Fibroblast of peridontal ligament (primary cell): Measurements from ENCODE around the gene APIP.
"Not testable (repeated sequence)": the region's sequence is repeated elsewhere in the genome, so short reads cannot be mapped to it uniquely, and the experiment has no call there.

Experiments
- DNase-seq: peaks from one replicate; pipeline ENCODE4 v3.0.0-alpha.2; 2010; ENCODE audit errors: extremely low read depth

The APIP gene

GRCh38 chr11:34926101-34926830 is 10.1 kb upstream of the APIP start:
- DNase-seq, result peak; percentile 81

DNA sequence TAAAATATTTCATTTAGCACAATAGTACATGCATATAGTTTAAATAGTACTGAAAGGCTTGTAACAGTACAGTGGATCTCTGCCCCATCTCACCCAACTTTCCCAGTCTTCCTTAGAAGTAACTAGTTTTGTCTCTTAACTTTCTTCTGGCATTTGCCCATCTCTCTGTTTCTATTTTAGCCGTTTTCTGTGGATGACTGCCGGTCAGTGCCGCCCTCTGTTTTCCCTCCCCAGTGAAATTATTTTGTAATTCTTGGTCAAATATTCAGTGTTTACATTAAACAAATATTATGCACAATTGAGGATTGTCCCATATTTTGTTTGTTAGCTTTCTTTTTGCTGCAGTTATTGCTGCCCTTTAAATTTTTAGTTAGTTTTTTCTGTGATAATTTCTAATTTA is 8.5 kb upstream of the APIP start:
- peak; percentile 27 for DNase-seq

DNA sequence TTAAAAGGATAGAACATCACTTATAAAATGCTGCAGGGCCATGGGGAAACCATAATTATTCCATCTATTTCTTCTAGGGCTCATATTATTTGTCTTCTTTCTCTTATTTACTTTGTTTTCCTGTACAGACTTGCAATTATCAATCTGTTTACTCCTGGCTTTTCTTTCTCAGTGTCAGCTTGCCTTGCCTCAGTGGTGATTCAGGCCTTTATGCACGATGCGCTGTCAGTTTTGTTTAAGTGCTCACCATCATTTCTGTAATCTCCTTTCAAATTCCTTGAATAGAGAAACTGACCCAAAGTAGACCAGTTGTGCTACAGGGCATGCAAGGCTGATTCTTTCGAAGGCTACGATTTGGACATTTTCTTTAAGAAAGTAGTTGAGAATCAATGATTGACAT is 5.0 kb upstream of the APIP start:
- no peak for DNase-seq

GRCh38 chr11:34916843-34917770 is 928 bp upstream of the APIP start:
- DNase-seq, result peak; percentile 63

- DNase-seq, result peak; percentile 59
Measured at GRCh38 chr11:34915136-34916014, 804 bp downstream of the APIP start.

- not testable (repeated sequence) for DNase-seq
Measured at GRCh38 chr11:34913556-34913955, 2.6 kb downstream of the APIP start.

DNA sequence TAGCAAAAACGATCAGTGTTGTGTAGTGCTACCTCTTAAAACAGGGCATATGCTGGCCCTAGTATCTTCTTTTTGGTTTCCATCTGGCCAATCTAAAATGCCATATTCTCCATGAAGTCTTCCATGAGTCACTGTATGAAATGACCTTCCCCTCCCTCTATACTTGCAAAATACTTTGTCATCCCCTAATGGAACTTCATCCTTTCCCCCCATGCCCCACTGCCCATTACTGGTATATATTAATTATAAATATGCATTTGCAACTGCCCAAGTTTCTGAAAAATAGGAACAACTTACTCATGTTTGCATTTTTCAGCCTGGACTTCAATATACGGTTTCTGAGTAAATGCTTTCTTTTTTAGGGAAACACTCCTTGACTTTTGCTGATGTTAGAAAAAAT is 4.5 kb downstream of the APIP start:
- no peak for DNase-seq

- no peak for DNase-seq
Measured at GRCh38 chr11:34910817-34911216, 5.4 kb downstream of the APIP start.

DNA sequence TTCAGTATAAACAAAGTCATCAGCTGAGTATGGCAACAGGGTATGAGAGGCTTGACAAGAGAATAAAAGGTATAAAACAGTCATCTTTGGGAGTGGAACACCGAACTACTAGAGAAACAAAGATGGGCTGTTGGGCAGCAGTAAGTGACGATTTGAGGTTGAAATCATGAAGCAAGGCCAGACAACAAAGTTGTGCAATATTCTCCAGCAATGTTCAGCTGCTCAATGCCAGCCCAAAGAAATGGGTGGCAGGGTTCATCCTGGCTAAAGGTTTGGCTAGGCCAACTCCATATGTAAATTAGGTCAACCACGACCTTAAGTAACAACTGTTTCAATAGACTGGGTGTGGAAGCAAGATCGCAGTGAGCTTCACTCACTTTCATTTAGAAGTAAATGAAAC is 6.2 kb downstream of the APIP start:
- no peak for DNase-seq

- no peak for DNase-seq
Measured at GRCh38 chr11:34909415-34909814, 6.8 kb downstream of the APIP start.

DNA sequence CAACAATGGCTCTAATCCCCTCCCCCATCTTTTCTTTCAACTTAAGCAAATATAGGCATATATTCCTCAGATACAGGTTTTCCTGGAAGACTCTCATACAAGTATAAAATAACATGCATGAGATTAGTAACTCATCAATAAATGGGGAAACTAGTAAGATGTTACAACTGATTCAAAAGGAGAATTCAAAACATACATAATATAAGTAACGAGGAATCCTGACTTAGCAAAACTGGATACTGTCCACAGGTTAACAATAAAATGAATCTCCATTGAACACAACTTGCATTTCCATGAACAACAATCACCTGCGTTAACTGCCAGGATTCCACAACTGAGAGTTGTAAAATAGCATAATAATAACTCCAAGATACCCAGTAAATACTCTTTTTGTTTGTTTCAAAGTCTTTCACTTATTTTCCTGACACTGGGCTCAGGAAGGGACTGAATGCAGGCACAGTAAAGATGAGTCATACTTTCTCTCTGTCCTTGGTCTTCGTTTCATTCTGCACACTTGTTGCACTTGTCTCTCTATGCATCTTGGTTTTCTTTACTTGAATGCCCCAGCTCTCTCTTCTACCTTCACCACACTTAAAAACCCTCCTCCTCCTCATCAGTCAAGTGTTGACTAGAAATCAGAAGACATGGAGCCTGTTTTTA is 8.1 kb downstream of the APIP start:
- no peak for DNase-seq

- no peak for DNase-seq
Measured at GRCh38 chr11:34905666-34906065, 10.5 kb downstream of the APIP start.

DNA sequence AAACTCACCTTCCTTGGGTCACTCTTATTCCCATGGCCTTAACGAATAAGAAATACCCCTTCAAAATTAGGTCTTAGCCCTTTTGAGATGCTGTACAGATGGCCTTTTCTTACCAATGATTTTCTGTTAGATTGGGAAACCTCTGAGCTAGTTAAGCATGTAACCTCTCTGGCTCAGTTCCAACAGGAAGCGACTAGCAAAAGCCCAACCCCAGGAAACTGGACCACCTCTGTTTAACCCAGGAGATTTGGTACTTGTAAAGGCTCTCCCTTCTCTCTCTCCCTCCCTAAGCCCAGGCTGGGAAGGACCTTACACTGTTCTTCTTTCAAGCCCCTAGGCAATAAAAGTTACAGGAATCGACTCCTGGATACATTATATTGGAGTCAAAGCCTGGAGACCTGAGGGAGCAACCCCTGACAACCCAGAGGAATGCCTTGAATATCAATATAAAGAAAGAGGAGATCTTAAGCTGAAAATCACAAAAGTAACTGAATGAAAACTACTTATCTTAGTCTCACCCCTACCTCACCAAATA is 11.7 kb downstream of the APIP start:
- no peak for DNase-seq

DNA sequence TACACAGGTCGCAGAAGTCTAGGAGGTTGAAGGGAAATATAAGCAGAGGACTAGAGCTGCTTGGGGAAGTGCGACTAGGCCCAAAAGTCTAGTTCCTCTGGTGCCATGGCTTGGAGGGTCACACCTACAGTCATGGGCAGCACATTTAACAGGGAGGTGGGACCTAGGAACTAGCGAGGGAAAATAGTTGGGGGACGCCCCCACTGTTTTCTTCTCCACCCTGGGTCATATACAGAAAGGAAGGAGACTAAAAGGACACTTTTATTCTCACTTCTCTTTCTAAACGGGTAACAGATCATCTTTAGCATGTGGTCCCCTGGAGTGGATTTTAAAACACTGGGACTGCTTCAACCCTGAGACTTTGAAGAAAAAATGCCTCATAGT is 16.6 kb downstream of the APIP start:
- DNase-seq, result no peak

DNA sequence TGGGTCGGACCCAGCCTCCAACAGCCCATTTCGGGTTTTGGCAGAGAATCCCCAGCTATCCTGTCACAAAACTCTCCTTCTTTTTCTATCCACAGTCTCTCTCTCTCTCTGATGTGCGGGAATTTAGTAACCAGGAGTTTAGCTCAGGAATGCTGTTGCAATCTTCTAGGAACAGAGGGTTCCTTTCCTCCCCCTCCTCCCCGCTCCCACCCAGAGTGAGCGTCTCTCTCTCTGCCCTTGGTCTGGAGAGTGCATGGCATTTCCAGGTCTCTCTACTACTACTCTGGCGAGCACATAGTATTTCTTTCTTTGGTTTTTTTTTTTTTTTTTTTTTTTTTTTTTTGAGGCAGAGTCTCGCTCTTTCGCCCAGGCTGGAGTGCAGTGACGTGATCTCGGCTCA is 17.7 kb downstream of the APIP start:
- DNase-seq, result no peak

DNA sequence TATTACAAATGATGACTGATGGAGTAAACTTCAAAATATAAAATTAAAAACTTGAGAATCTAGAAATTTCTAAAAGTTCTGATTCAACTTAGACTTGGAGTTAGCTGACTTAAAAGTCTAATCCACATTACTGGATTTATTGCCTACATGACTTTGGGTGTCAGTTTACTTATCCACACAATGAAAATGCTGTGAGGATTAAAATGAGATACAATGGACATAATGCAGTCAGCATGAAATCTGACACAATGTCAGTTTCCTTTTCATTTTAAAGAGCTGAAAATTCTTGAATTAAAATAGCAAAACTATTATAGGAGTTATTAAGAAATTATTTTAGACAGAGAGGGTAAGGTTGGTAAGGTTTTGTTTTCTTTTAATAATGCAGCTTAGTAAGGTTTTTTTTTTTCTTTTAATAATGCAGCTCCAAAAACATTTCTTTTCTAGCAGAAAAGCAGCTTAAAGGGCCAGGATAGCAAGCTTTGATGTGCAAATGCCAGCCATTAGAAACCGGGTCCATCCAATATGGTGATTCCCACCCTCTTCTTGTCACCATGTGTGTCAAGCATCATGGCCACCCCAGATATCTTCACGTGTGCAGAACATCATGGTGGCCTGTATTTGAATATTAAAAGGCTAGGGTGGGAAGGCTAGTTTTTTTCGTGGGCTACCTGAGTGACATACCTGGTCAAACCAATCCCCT is 18.9 kb downstream of the APIP start:
- no peak for DNase-seq

- not testable (repeated sequence) for DNase-seq
Measured at GRCh38 chr11:34896191-34896590, 20.0 kb downstream of the APIP start.

GRCh38 chr11:34893416-34893815 is 22.8 kb downstream of the APIP start:
- DNase-seq, result peak; percentile 36

DNA sequence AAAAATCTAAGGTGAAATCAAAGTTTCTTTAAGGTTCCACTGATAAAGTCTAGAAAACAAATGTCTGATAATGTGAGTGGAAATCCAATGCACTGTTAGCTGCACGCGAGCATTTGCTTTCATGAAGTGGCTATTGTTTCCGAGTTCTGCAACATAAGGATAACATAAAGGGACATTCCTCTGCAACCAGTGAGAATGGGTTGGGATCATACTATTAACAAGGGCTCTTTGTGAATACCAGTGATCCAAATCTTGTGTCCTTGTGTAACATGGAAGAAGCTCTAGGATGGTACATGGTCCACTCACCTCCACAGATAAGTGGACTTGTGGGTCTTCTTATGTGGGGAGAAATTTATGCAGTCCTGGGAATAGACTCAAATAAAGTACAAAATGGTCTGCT is 24.6 kb downstream of the APIP start:
- DNase-seq, result no peak

DNA sequence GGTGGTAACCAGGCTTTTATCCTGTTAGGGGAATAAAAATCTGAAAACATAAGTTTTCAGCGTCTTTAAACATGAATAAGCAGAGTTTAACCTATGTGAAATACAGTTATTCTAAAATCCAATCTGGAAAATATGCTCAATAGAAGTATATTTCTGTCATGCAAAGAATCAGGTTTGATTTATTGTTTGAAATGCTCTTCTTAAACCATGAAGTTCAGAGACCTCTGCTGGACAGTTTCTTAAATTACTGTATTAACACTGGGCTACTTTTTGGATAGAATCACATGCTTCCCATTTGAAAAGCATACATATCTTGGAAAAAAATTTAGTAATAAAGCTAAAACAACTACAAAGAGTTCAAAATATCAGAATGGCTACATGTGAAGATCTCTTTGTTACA is 25.4 kb downstream of the APIP start:
- DNase-seq, result peak; percentile 84

DNA sequence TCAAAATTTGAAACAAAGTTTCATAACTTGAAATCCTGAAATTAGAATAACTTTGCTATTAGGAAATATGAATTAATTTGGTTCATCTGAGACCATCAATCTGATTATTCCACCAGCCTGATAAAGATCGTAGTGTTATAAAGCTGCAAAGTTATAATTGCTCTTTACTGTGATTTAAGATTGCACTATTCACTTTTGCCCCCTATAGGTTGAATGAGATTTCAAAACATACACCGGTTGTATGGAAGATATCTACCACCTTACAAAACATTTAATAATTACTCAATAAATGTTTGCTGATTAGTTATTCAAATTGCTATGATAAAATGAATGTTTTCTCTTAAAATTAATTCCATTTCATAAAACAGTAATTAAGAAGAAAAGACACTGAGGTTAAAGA is 26.1 kb downstream of the APIP start:
- DNase-seq, result peak; percentile 15
